SK-N-DZ (cell line): ENCODE data around the gene ANO8.

ENCODE experiments used
- DNase-seq: peaks from one replicate; pipeline ENCODE4 v3.0.0-alpha.2; 2015; ENCODE audit warnings: low spot score

The ANO8 gene

DNA sequence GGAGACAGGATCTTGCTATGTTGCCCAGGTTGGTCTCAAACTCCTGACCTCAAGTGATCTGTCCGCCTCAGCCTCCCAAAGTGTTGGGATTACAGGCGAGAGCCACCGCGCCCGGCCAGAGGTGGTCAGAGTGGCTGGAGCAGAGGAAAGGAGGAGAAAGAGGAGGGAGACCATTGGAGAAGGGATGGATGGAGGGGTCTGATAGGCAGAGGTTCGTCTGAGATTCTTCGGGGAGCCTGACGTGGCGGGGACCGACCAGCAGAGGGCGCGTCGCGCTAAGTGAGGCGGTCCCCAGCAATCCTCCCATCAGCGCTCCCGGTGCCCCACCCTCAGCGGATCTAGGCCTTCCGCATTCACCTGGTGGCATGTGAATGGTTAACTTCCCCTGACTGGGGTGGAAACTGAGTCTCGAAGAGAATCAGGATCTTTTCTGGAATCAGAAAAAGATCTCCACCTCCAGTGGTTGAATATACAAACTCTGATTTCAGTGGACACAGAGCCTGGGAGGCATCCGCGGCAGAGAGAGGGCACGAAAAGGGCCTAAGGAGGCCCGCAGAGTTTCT lies 11.5 kb upstream of the ANO8 start:
- peak; percentile 52 for DNase-seq

- DNase-seq = no peak
These were observed 7.2 kb upstream of the ANO8 start for GRCh38 chr19:17341845-17342244.

GRCh38 chr19:17341386-17341785 lies 6.7 kb upstream of the ANO8 start:
- no peak for DNase-seq

DNA sequence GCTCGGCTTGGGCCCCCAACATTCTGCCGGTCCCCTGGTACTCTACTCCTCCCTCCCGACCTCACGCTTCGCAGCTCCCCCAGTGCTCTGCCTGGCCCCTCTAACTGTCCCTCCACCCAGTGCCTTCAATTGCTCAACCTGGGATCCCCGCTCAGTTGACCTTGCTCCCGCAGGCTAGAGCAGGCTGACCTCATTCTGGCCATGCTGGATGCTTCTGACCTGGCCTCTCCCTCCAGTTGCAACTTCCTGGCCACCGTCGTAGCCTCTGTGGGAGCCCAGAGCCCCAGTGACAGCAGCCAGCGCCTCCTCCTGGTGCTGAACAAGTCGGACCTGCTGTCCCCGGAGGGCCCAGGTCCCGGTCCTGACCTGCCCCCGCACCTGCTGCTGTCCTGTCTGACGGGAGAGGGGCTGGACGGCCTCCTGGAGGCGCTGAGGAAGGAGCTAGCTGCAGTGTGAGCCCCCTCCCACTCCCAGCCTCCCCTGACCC lies 6.3 kb upstream of the ANO8 start:
- no peak for DNase-seq

- no peak for DNase-seq
These were observed 5.7 kb upstream of the ANO8 start for GRCh38 chr19:17340302-17340870.

- no peak for DNase-seq
These were observed 4.6 kb upstream of the ANO8 start for GRCh38 chr19:17339088-17339741.

DNA sequence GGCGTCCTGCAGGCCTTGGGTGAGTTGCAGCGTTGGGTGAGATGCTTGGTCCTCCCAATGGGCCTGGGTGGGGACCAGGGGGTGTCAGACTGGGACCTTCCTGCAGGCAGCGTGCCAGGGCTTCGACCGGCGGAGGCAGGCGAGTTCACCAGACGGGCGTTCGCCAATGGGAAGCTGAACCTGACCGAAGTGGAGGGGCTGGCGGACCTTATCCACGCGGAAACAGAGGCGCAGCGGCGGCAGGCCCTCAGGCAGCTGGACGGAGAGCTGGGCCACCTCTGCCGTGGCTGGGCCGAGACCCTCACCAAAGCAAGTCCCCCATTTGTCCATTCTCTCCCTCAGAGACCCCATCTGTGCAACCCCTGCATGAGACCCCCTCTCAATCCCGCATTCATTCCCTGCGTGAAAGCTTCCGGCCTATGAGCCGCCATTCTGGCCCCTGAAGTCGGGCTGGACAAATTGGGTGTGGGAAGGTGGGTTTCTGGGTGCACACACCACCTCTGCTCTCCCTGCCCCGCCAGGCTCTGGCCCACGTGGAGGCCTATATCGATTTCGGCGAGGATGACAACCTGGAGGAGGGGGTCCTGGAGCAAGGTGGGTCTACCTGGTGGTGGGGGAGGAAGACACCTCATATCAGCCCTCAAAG lies 3.9 kb upstream of the ANO8 start:
- DNase-seq = no peak

DNA sequence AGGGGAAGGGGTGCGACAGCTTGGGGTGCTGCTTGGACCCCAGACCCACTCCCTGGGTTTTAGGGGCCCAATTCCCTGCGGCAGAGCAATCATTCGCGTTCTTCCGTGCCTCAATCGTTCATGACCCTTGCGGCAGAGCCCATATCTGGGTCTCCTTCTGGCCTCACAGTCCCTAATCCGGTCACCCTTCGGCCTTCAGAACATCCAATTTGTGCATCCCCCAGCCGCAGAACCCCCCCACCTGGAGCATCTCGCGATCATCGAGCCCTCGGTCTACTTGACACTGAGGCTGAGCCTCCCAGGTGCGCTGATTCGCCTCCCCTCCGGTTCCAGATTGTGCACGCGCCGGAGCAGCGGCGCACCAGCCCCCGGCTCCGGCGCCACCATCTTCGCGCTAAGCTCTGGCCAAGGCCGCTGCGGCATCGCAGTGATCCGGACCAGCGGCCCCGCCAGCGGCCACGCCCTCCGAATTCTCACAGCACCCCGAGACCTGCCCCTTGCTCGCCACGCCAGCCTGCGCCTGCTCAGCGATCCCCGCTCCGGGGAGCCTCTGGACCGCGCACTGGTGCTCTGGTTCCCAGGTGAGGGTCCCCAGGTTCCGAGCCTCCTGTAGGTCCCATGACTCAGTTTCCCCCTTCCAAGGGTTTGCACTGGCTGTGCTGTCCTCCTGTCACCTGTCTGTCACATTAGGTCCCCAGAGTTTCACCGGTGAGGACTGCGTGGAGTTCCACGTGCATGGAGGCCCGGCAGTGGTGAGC lies 3.2 kb upstream of the ANO8 start:
- no peak for DNase-seq

- DNase-seq = peak; percentile 99
These were observed 2.4 kb upstream of the ANO8 start, which contains the start of gene GTPBP3 for GRCh38 chr19:17336872-17337674. Gene GTPBP3, plus strand, starts transcription at chr19:17337553. Its CDS starts 59 bp downstream, at chr19:17337612.

GRCh38 chr19:17335575-17335974 lies 920 bp upstream of the ANO8 start:
- DNase-seq = no peak

DNA sequence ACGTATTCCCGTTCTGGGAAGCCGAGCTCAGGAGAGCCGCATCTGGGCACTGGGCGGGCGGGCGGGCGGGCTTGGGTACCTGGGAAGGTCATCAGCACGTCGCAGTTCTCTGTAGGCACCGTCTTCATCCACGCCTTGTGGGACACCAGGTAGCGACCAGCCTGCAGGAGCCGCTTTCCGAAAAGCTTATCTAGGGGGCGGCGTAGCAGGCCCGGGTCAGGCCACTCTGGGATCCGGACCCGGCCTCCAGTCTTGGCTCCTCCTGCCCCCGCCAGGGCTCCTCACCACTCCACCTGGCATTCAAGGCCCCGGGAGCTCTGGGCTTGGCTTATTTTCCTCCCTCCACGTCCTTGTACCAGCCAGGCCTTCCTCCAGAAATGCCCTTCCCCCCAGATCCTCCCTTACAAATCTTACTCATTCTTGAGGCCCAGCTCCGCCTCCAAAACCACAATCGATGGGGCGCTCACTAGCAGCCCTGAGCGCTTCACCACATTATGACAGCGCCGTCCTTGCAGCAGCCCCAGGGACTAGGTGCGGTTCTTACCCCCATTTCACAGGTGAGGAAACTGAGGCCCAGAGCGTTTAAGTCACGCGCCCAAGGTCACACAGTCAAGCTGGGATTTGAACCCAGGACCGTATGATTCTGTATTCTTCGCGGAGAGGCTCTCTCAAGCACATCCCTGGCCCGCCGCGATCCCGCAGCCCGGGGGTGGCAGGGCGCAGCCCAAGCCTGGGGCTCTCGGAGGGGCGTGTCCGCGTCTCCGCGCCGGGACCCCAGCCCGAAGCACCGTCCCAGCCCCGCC lies 843 bp downstream of the ANO8 start:
- no peak for DNase-seq

GRCh38 chr19:17332677-17333581 lies 1.7 kb downstream of the ANO8 start:
- DNase-seq = peak; percentile 82

GRCh38 chr19:17332360-17332676 lies 2.3 kb downstream of the ANO8 start:
- DNase-seq = no peak

- DNase-seq = no peak
These were observed 3.6 kb downstream of the ANO8 start for GRCh38 chr19:17331045-17331558.

- no peak for DNase-seq
These were observed 4.2 kb downstream of the ANO8 start for GRCh38 chr19:17330262-17331044.

DNA sequence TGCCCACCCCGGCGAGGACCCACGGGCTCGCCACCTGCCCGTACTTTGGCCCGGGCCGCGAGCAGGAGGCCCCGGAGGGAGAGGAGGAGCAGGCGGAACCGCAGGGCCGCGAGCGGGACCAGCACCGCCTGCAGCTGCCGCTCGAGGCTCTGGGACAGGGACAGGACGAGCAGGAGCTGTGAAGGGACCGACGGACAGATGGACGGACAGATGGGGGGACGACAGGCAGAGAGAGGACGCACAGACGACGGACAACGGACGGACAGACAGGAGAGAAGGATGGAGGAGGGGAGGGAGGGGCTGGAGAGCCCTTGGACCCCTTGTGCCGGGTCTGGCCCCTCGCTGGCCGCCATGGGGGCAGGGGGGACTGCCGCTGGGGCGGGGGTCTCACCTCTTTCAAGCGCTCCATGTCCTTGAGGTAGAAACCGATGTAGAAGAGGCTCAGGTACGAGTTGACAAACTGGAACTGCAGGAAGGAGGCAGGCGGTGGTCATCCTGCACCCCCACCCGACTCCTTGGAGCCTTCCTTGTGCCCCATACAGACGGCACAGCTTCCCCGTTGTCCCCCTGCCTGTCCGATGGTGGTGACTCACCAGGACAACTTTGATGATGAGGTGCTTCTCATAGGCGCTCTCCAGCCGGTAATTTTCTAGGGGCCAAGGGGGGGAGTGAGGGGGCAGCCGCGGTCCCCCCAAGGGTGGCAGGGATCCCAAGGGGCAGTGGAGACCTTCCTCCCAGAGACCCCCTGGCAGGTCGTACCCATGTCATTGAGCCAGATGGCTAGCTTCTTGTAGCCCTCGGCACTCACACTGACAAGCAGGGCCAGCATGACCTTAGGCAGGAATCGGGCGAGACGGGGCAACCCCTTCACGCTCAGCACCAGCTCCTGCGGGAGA lies 5.0 kb downstream of the ANO8 start:
- DNase-seq = no peak
